ENCODE measurements around the gene WFIKKN1. TPM values are rescaled to one million over a fixed set of nuclear protein-coding genes. Genes with fewer than 3 reads are reported as not detected.

Gene WFIKKN1
- total and polyA plus RNA-seq, 2 donors from 2014 or later = 0.69 to 1.8 TPM

DNA sequence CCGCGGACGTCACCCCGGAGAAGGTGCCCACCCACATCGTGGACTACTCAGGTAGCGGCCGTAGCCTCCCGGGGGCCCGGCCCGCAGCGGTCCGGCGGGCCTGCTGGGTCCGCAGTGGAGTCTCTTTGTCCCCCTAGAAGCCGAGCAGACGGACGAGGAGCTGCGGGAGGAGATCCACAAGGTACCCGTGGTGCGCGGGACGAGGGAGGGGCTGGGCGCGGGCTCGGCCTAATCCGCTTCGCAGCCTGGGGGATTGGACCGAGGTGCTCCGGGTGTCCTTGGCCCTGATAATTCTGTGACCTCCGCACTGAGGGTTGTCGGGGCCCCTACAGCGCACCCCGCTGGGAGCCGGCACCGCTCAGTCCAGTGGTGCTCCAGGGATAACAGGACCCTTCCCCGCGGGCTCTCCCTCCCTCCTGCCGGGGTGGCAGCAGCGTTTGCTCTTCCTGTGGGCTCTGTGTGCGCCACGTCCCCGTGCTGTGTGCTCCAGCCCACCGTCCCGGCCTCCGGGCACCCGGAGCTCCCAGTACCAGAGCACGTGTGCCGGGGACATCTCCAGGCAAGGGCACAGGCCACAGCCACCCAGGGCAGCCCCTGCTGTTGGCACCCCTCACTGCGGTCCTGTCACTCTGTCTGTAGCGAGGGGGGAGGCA is 37.9 kb downstream of the WFIKKN1 start:
- TF ChIP-seq, protein P1, sequence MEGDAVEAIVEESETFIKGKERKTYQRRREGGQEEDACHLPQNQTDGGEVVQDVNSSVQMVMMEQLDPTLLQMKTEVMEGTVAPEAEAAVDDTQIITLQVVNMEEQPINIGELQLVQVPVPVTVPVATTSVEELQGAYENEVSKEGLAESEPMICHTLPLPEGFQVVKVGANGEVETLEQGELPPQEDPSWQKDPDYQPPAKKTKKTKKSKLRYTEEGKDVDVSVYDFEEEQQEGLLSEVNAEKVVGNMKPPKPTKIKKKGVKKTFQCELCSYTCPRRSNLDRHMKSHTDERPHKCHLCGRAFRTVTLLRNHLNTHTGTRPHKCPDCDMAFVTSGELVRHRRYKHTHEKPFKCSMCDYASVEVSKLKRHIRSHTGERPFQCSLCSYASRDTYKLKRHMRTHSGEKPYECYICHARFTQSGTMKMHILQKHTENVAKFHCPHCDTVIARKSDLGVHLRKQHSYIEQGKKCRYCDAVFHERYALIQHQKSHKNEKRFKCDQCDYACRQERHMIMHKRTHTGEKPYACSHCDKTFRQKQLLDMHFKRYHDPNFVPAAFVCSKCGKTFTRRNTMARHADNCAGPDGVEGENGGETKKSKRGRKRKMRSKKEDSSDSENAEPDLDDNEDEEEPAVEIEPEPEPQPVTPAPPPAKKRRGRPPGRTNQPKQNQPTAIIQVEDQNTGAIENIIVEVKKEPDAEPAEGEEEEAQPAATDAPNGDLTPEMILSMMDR (IDR thresholded peaks at IDR 0.05; ENCODE audit: borderline replicate concordance, extremely low read depth, insufficient read depth) = no peak
- Histone ChIP-seq H3K27ac (ENCODE audit: low read depth in 2 of 2, low read length in 2 of 2) (peak overlapping the region; percentile 17 to 43), H3K4me1 (ENCODE audit: control insufficient read depth in 2 of 3, insufficient read depth in 2 of 3, low read depth in 1 of 3, low read length in 3 of 3) (peaks cover 0 to 14% (median 4%) of the 10 kb centered on the region in 3 donors), H3K9me3 (ENCODE audit: control insufficient read depth in 2 of 3, insufficient read depth in 1 of 3, low read length in 3 of 3) (no peaks in the 10 kb centered on the region), H3K27me3 (ENCODE audit: control insufficient read depth, insufficient read depth, low read length) (no peaks in the 10 kb centered on the region), H3K9ac (ENCODE audit: low read length in 3 of 3) (peak overlapping the region in 2 of 3 donors; percentile 77 to 87), H3K4me3 (ENCODE audit: low read length in 3 of 3) (peak overlapping the region; percentile 39 to 77 (median 49)), H3K36me3 (ENCODE audit: control insufficient read depth in 2 of 3, insufficient read depth in 3 of 3, low read length in 3 of 3) (peaks cover 0 to 12% (median 10%) of the 10 kb centered on the region in 3 donors)
- FAIRE-seq = no peak
- intact Hi-C loops (cut with DNase I) = no loop called here
- no peak for DNase-seq

DNA sequence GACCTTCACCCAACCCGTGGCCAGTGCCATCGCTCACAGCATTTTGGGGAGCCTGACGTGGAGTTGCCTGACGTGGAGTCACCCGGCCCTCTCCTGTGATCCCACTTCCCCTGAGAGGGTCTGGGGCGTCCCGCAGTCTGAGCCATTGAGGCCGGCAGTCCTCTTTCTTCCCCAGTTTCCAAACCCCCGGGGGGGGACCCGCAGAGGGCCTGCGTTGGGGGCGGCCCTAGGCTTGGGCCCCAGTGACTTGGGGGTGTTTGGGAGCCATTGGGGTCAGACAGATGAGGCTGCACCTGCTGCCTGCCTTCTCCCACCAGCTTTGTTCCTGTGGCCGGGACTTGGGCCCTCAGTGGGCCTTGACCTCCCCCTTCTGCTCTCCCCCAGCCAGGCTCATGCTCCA is 38.9 kb downstream of the WFIKKN1 start:
- TF ChIP-seq, protein P1 (IDR thresholded peaks at IDR 0.05; ENCODE audit: borderline replicate concordance, extremely low read depth, insufficient read depth) = no peak
- intact Hi-C loops (cut with DNase I) = no loop called here
- Histone ChIP-seq H3K27me3 (ENCODE audit: control insufficient read depth, insufficient read depth, low read length) (no peaks in the 10 kb centered on the region), H3K4me3 (ENCODE audit: low read length in 3 of 3) (no peak overlapping the region), H3K9me3 (ENCODE audit: control insufficient read depth in 2 of 3, insufficient read depth in 1 of 3, low read length in 3 of 3) (no peaks in the 10 kb centered on the region), H3K36me3 (ENCODE audit: control insufficient read depth in 2 of 3, insufficient read depth in 3 of 3, low read length in 3 of 3) (peaks cover 0 to 12% (median 10%) of the 10 kb centered on the region in 3 donors), H3K9ac (ENCODE audit: low read length in 3 of 3) (no peak overlapping the region), H3K4me1 (ENCODE audit: control insufficient read depth in 2 of 3, insufficient read depth in 2 of 3, low read depth in 1 of 3, low read length in 3 of 3) (peaks cover 0 to 14% (median 4%) of the 10 kb centered on the region in 3 donors), H3K27ac (ENCODE audit: low read depth in 2 of 2, low read length in 2 of 2) (no peak overlapping the region)
- FAIRE-seq (no peak), DNase-seq (no peak)

DNA sequence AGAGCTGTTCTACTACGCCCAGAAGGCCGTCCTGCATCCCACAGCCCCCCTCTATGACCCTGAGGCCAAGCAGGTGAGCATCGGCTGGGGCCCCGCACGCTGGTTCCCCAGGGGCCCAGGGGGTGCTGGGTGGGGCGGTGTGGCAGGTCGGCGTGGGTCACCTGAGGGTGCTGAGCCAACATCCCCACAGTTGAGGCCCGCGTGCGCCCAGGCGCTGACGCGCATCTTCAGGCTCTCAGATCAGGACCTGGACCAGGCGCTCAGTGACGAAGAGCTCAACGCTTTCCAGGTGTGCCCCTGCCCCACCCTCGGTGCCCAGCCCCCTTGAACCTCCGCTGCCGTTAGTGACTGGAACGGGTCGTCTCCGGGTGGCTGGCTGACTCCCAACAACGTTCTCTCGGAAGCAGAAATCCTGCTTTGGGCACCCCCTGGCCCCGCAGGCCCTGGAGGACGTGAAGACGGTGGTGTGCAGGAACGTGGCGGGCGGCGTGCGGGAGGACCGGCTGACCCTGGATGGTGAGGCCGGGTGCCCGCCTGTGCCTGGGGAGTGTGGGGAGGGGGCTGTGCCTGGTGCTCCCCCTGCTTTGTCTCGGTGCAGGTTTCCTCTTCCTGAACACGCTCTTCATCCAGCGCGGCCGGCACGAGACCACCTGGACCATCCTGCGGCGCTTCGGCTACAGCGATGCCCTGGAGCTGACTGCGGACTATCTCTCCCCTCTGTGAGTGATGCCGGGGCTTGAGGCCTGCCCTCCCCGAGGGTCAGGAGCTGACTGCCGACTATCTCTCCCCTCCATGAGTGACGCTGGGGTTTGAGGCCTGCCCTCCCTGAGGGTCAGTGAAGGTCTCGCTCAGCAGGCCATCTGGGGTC is 39.9 kb downstream of the WFIKKN1 start:
- TF ChIP-seq, protein P1 (IDR thresholded peaks at IDR 0.05; ENCODE audit: borderline replicate concordance, extremely low read depth, insufficient read depth) = no peak
- H3K27me3 ChIP-seq (ENCODE audit: control insufficient read depth, insufficient read depth, low read length) = no peaks in the 10 kb centered on the region
- no peak for DNase-seq
- H3K36me3 ChIP-seq (ENCODE audit: control insufficient read depth in 2 of 3, insufficient read depth in 3 of 3, low read length in 3 of 3) = peaks cover 0 to 12% (median 10%) of the 10 kb centered on the region in 3 donors
- peaks cover 0 to 19% (median 4%) of the 10 kb centered on the region in 3 donors for H3K4me1 ChIP-seq (ENCODE audit: control insufficient read depth in 2 of 3, insufficient read depth in 2 of 3, low read depth in 1 of 3, low read length in 3 of 3)
- no peak for FAIRE-seq
- no peak overlapping the region for H3K4me3 ChIP-seq (ENCODE audit: low read length in 3 of 3)
- H3K9me3 ChIP-seq (ENCODE audit: control insufficient read depth in 2 of 3, insufficient read depth in 1 of 3, low read length in 3 of 3) = no peaks in the 10 kb centered on the region
- H3K27ac ChIP-seq (ENCODE audit: low read depth in 2 of 2, low read length in 2 of 2) = no peak overlapping the region
- no peak overlapping the region for H3K9ac ChIP-seq (ENCODE audit: low read length in 3 of 3)
- intact Hi-C loops (cut with DNase I) = no loop called here

All from kidney (tissue), 14 donors.